Retinal pigment epithelial cell (primary cell): ENCODE data around the gene CD226.

Source experiments
- DNase-seq: peaks from one replicate; pipeline ENCODE4 v3.0.0-alpha.2; 2010; ENCODE audit warnings: low read depth
- H3K4me3 ChIP-seq: 2 replicates; pipeline ENCODE4 v1.5.1; 2011; ENCODE audit warnings: mild to moderate bottlenecking, low read length, control low read depth, moderate library complexity
- CTCF ChIP-seq: conservative IDR thresholded peaks from 2 replicates; pipeline ENCODE4 v1.5.1; 2011; ENCODE audit warnings: low read depth, low read length, control low read depth, inconsistent platforms

The CD226 gene

DNA sequence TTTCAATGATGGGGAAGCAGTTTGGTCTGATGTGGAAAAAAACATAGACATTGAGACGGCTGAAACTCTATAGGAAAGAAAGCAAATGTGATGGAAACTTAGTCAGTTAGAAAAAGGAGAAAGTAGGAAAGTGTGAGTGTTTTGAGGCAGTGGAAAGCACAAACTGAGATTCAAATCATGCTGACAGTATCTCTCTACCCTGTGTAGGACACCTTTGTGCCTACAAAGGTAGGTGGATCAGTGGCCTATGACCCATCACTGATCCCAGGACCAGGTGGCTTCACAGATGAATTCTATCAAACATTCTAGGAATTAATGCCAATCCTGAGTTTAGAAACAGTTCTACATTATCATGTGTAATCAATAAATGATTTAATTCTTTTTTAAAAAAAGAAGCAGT, 57.1 kb downstream of the CD226 start:
- DNase-seq: no peak
- no peak for TF ChIP-seq CTCF
- no peak overlapping the region for H3K4me3 ChIP-seq

- no peak for DNase-seq
- H3K4me3 ChIP-seq: no peak overlapping the region
- TF ChIP-seq CTCF: no peak
Observed at GRCh38 chr18:69889009-69889408, 58.7 kb downstream of the CD226 start.

- DNase-seq: no peak
- TF ChIP-seq CTCF: no peak
- no peak overlapping the region for H3K4me3 ChIP-seq
Observed at GRCh38 chr18:69887256-69887655, 60.4 kb downstream of the CD226 start.

DNA sequence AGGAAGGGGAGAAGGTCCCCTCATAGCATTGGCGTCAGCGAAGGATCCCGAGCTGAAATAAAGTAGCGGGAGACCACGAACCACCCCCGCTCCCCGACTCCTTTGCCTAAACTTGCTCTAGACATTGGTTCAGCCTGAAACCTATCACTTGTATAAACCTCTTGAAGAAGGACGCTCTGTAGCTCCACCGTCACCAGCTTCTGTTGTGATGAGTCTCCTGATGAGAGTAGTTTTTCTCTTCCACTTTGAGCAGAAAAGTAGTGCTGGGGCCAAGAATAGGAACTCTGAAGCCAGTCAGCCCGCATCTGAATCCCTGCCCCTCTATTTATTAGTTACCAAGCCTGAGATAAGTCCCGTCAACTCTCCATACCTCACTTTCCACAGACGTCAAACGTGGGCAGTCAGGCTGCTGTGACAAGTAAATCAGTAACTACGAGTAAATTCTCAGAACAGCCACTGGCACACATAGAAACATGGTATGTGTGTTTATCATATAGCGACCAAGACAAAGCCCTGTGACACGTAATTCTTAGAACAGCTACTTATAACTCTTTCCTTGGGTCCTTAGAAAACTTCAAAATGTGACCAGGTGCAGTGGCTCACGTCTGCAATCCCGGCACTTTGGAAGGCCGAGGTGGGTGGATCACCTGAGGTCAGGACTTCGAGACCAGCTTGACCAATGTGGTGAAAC, 61.7 kb downstream of the CD226 start:
- no peak for DNase-seq
- TF ChIP-seq CTCF: no peak
- no peak overlapping the region for H3K4me3 ChIP-seq

DNA sequence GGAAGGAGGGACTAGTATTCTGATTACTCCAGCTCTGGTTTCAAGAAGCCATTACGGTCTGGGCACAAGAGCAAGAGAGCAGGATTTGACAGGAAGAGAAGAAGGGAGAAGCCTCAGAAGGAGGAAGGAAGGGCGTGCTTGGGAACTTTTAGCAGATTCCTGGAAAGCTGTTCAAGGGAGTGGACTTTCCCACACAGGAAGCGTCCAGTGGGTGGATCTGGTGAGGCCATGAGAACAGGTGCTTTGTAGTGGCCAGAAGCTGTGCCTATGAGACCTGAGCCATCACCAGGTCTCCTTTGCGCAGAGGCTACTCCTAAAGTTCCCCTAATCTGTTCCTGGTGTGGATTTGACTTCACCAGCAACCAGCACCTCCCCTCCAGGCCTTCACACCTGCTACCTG, 62.3 kb downstream of the CD226 start:
- DNase-seq: no peak
- no peak overlapping the region for H3K4me3 ChIP-seq
- no peak for TF ChIP-seq CTCF

GRCh38 chr18:69883781-69884180, 63.9 kb downstream of the CD226 start:
- no peak for DNase-seq
- no peak for TF ChIP-seq CTCF
- no peak overlapping the region for H3K4me3 ChIP-seq

DNA sequence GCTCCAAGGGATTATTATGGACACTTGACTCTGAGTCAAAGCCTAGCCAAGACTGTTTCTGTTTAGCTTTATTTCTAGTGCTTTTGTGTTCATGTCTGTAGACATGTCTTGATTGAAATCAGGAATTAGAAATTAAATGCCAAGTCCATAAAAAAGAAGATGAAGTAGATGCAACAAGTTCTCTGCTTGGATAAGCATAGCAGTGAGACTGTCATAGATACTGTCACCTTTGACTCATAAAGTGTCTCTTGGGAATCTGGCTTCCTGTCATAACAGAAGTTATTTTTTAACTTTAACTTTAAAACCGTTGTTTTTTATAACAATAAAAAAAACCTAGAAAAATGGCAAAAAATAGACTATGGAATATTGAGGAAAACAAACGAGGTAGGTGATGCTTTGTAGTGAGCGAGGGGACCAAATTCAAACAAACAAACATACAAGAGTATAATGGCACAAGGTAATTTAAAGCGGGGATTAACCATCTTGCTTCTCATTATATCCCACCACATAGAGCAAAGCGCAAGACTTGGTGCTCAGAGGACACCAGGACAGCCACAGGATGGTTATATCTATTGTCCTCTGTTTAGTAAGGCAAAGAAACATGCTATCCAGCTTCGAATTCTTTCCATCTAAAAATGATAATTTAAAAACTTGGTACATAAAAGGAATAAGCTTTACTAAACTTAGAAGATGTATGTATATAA, 64.6 kb downstream of the CD226 start:
- H3K4me3 ChIP-seq: no peak overlapping the region
- no peak for TF ChIP-seq CTCF
- DNase-seq: no peak
